MM.1S (cell line): ENCODE results near the gene CFAP77.

Source experiments
- EZH2 ChIP-seq: fragments of 300-600 bp; sonication (generic); optimal IDR thresholded peaks from 2 replicates; pipeline ENCODE3; 2017; ENCODE audit warnings: low read depth, mild to moderate bottlenecking, antibody characterized with exemption, low read length, mixed read lengths
- TF ChIP-seq, protein P1 (sequence below): fragments of 300-600 bp; sonication (generic); IDR thresholded peaks from 2 replicates; pipeline ENCODE4 v1.5.1; 2016; ENCODE audit warnings: antibody characterized with exemption, low read length, mixed read lengths

DNA sequence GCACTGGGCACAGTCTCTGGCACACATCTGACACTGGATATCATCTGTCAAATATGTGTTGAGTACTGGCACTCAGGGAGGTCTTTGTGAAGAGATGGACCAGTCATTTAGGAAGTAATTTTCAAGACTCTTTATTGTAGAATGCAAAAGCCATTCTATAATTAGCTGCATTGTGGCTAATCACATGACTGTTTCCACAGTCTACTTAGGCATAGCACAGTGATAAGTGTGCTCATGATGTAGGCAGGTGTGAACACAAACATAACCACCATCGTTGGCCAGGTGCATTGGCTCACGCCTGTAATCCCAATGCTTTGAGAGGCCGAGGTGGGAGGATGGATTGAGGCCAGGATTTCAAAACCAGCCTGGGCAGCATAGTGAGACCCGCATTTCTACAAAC is 62.2 kb downstream of the CFAP77 start:
- TF ChIP-seq, protein P1, sequence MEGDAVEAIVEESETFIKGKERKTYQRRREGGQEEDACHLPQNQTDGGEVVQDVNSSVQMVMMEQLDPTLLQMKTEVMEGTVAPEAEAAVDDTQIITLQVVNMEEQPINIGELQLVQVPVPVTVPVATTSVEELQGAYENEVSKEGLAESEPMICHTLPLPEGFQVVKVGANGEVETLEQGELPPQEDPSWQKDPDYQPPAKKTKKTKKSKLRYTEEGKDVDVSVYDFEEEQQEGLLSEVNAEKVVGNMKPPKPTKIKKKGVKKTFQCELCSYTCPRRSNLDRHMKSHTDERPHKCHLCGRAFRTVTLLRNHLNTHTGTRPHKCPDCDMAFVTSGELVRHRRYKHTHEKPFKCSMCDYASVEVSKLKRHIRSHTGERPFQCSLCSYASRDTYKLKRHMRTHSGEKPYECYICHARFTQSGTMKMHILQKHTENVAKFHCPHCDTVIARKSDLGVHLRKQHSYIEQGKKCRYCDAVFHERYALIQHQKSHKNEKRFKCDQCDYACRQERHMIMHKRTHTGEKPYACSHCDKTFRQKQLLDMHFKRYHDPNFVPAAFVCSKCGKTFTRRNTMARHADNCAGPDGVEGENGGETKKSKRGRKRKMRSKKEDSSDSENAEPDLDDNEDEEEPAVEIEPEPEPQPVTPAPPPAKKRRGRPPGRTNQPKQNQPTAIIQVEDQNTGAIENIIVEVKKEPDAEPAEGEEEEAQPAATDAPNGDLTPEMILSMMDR, result no peak
- no peak for TF ChIP-seq EZH2
